GM23338 (cell line): ENCODE results near the gene CCNK. TPM values are rescaled to one million over a fixed set of nuclear protein-coding genes. Genes with fewer than 3 reads are reported as not detected.
A peak's percentile ranks its signal among the peaks of the same experiment; 100 is the strongest.

Experiments
- ATAC-seq: fragments of 200-7000 bp; cut with Tn5 transposase; 3 replicates; pipeline ENCODE4 v1.9.1; 2020
- DNase-seq: peaks from one replicate; pipeline ENCODE4 v3.0.0-alpha.2; 2015; ENCODE audit warnings: low spot score
- H2AFZ ChIP-seq: fragments of 200-600 bp; sonication (generic); 2 replicates; pipeline ENCODE4 v1.8.0; 2016; ENCODE audit warnings: antibody characterized with exemption, mild to moderate bottlenecking, moderate library complexity
- H3F3A ChIP-seq: fragments of 200-600 bp; sonication (generic); replicated peaks from 2 replicates; pipeline ENCODE4 v1.8.0; 2017; ENCODE audit warnings: antibody characterized with exemption, mixed run types, low read depth
- H3K27ac ChIP-seq: fragments of 200-600 bp; sonication (generic); 2 replicates; pipeline ENCODE4 v1.6.1; 2016; ENCODE audit warnings: low read depth
- H3K27me3 ChIP-seq: fragments of 200-600 bp; sonication (generic); 2 replicates; pipeline ENCODE4 v1.8.0; 2016; ENCODE audit warnings: mild to moderate bottlenecking, mixed run types, moderate library complexity; ENCODE audit not compliant: insufficient read depth
- H3K36me3 ChIP-seq: fragments of 200-600 bp; sonication (generic); 2 replicates; pipeline ENCODE4 v1.8.0; 2016; ENCODE audit warnings: mild to moderate bottlenecking; ENCODE audit not compliant: insufficient read depth
- H3K4me1 ChIP-seq: fragments of 200-600 bp; sonication (generic); 2 replicates; pipeline ENCODE4 v1.8.0; 2016; ENCODE audit warnings: mild to moderate bottlenecking, moderate library complexity; ENCODE audit not compliant: insufficient read depth
- H3K4me2 ChIP-seq: fragments of 200-600 bp; sonication (generic); 2 replicates; pipeline ENCODE4 v1.7.1; 2017; ENCODE audit warnings: mixed run types
- H3K4me3 ChIP-seq: fragments of 200-600 bp; sonication (generic); 2 replicates; pipeline ENCODE4 v1.6.1; 2016; ENCODE audit warnings: mixed run types
- H3K79me2 ChIP-seq: fragments of 200-600 bp; sonication (generic); replicated peaks from 2 replicates; pipeline ENCODE4 v1.8.0; 2017; ENCODE audit warnings: mild to moderate bottlenecking; ENCODE audit not compliant: insufficient read depth
- H3K9me2 ChIP-seq: fragments of 200-600 bp; sonication (generic); 2 replicates; pipeline ENCODE4 v1.8.0; 2017; ENCODE audit not compliant: insufficient read depth
- H4K20me1 ChIP-seq: fragments of 200-600 bp; sonication (generic); replicated peaks from 2 replicates; pipeline ENCODE4 v1.8.0; 2017; ENCODE audit warnings: mild to moderate bottlenecking; ENCODE audit not compliant: insufficient read depth
- H3K27ac Mint-ChIP-seq: 2 replicates; pipeline ENCODE4 v1.8.0; 2020; ENCODE audit warnings: inconsistent platforms, mild to moderate bottlenecking, moderate library complexity, mixed read lengths
- H3K27me3 Mint-ChIP-seq: 3 replicates; pipeline ENCODE4 v1.8.0; 2022; ENCODE audit warnings: low read depth, mild to moderate bottlenecking, moderate library complexity, mixed read lengths, inconsistent platforms; ENCODE audit not compliant: insufficient read depth, poor library complexity
- H3K36me3 Mint-ChIP-seq: 3 replicates; pipeline ENCODE4 v1.8.0; 2021; ENCODE audit warnings: low read depth, mild to moderate bottlenecking, inconsistent platforms, moderate library complexity, mixed read lengths
- H3K4me1 Mint-ChIP-seq: 3 replicates; pipeline ENCODE4 v1.8.0; 2020; ENCODE audit warnings: mild to moderate bottlenecking, inconsistent platforms, mixed read lengths
- H3K4me3 Mint-ChIP-seq: 3 replicates; pipeline ENCODE4 v1.8.0; 2021; ENCODE audit warnings: moderate library complexity, mild to moderate bottlenecking, inconsistent platforms, mixed read lengths
- H3K9me3 Mint-ChIP-seq: 3 replicates; pipeline ENCODE4 v1.8.0; 2020; ENCODE audit warnings: moderate library complexity, mild to moderate bottlenecking, inconsistent platforms, mixed read lengths
- CREB1 ChIP-seq: fragments of 250-450 bp; sonication (Bioruptor Pico); IDR thresholded peaks from 2 replicates; pipeline ENCODE4 v1.5.0; 2020; ENCODE audit warnings: low read depth, mild to moderate bottlenecking, moderate library complexity
- EZH2 ChIP-seq: fragments of 200-600 bp; sonication (generic); IDR thresholded peaks from one replicate; pipeline ENCODE4 v1.8.0; 2017; ENCODE audit warnings: antibody characterized with exemption, mild to moderate bottlenecking, low read depth; ENCODE audit not compliant: unreplicated experiment
- EZH2phosphoT487 ChIP-seq: fragments of 200-600 bp; sonication (generic); IDR thresholded peaks from one replicate; pipeline ENCODE4 v1.8.1; 2018; ENCODE audit warnings: antibody characterized with exemption; ENCODE audit not compliant: unreplicated experiment
- JUNB ChIP-seq: IDR thresholded peaks from one replicate; pipeline ENCODE4 v1.6.1; 2016; ENCODE audit warnings: antibody characterized with exemption; ENCODE audit not compliant: unreplicated experiment
- NANOG ChIP-seq: IDR thresholded peaks from 2 replicates; pipeline ENCODE4 v1.6.1; 2016; ENCODE audit warnings: antibody characterized with exemption, borderline replicate concordance
- POLR2AphosphoS5 ChIP-seq: IDR thresholded peaks from 2 replicates; pipeline ENCODE4 v1.6.1; 2016; ENCODE audit warnings: antibody characterized with exemption, low read depth
- STAT1 ChIP-seq: IDR thresholded peaks from one replicate; pipeline ENCODE4 v1.6.1; 2016; ENCODE audit warnings: antibody characterized with exemption; ENCODE audit not compliant: unreplicated experiment
- ZNF114 ChIP-seq: fragments of 250-450 bp; sonication (Bioruptor Pico); IDR thresholded peaks from 2 replicates; pipeline ENCODE4 v1.5.0; 2020; ENCODE audit warnings: mild to moderate bottlenecking, moderate library complexity
- ZNF331 ChIP-seq: fragments of 250-450 bp; sonication (Bioruptor Pico); IDR thresholded peaks from 2 replicates; pipeline ENCODE4 v1.5.0; 2020; ENCODE audit warnings: low read depth, mild to moderate bottlenecking, moderate library complexity
- polyA plus RNA-seq: library from polyadenylated mRNA; unstranded; fragments of >200 nt; fragmentation: Nextera tagmentation; extraction: Ambion mirVana; gene quantifications from 2 replicates; pipeline ENCODE4 v1.2.1, GENCODE V29; 2016
- total RNA-seq: library from RNA; depleted of rRNA; stranded (reverse); fragments of >200 nt; shearing (Covaris generic); gene quantifications from 2 replicates; pipeline ENCODE4 v1.2.3, GENCODE V29; 2014
- TF ChIP-seq, protein P1 (sequence below): fragments of 250-450 bp; sonication (Bioruptor Pico); IDR thresholded peaks from 2 replicates; pipeline ENCODE4 v1.5.0; 2020; ENCODE audit warnings: mild to moderate bottlenecking, moderate library complexity
- TF ChIP-seq, protein P2 (sequence below), 2 experiments: fragments of 200-600 bp in 1 of 2; sonication (generic) in 1 of 2; conservative IDR thresholded peaks; 2 replicates each; pipeline versions ENCODE4 v1.5.1 to v1.6.1; 2016 to 2017; ENCODE audit warnings: antibody characterized with exemption in 2 of 2, low read depth in 2 of 2, mild to moderate bottlenecking in 2 of 2, moderate library complexity in 1 of 2
- TF ChIP-seq, protein P3 (sequence below): IDR thresholded peaks from 2 replicates; pipeline ENCODE4 v1.6.1; 2016; ENCODE audit warnings: antibody characterized with exemption

CCNK gene
- total and polyA plus RNA-seq, 2 experiments from 2014 or later = 54.0 to 60.6 TPM

DNA sequence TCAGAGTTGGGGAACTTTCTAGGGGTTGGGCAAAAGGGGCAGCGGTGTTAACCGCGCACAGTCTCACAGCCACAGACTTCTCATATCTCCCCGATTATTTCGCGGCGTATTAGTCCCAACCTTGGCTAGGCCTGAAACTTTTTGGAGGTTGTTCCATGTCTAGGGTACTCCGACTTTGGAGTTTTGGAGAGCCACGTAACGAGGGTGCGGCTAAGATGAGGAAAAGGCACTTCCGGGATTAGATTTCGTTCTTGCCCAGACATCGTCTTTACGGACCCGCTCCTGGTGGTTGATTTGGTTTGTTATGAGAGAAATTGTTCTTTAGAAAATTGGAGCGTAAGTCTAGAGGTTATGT is 513 bp downstream of the CCNK start:
- TF ChIP-seq EZH2phosphoT487 (no peak), NANOG (no peak), POLR2AphosphoS5 (no peak), STAT1 (no peak), JUNB (no peak), EZH2 (no peak), ZNF114 (CRISPR knock-in tag) (no peak), ZNF331 (CRISPR knock-in tag) (no peak), CREB1 (CRISPR knock-in tag) (no peak)
- TF ChIP-seq, protein P1, sequence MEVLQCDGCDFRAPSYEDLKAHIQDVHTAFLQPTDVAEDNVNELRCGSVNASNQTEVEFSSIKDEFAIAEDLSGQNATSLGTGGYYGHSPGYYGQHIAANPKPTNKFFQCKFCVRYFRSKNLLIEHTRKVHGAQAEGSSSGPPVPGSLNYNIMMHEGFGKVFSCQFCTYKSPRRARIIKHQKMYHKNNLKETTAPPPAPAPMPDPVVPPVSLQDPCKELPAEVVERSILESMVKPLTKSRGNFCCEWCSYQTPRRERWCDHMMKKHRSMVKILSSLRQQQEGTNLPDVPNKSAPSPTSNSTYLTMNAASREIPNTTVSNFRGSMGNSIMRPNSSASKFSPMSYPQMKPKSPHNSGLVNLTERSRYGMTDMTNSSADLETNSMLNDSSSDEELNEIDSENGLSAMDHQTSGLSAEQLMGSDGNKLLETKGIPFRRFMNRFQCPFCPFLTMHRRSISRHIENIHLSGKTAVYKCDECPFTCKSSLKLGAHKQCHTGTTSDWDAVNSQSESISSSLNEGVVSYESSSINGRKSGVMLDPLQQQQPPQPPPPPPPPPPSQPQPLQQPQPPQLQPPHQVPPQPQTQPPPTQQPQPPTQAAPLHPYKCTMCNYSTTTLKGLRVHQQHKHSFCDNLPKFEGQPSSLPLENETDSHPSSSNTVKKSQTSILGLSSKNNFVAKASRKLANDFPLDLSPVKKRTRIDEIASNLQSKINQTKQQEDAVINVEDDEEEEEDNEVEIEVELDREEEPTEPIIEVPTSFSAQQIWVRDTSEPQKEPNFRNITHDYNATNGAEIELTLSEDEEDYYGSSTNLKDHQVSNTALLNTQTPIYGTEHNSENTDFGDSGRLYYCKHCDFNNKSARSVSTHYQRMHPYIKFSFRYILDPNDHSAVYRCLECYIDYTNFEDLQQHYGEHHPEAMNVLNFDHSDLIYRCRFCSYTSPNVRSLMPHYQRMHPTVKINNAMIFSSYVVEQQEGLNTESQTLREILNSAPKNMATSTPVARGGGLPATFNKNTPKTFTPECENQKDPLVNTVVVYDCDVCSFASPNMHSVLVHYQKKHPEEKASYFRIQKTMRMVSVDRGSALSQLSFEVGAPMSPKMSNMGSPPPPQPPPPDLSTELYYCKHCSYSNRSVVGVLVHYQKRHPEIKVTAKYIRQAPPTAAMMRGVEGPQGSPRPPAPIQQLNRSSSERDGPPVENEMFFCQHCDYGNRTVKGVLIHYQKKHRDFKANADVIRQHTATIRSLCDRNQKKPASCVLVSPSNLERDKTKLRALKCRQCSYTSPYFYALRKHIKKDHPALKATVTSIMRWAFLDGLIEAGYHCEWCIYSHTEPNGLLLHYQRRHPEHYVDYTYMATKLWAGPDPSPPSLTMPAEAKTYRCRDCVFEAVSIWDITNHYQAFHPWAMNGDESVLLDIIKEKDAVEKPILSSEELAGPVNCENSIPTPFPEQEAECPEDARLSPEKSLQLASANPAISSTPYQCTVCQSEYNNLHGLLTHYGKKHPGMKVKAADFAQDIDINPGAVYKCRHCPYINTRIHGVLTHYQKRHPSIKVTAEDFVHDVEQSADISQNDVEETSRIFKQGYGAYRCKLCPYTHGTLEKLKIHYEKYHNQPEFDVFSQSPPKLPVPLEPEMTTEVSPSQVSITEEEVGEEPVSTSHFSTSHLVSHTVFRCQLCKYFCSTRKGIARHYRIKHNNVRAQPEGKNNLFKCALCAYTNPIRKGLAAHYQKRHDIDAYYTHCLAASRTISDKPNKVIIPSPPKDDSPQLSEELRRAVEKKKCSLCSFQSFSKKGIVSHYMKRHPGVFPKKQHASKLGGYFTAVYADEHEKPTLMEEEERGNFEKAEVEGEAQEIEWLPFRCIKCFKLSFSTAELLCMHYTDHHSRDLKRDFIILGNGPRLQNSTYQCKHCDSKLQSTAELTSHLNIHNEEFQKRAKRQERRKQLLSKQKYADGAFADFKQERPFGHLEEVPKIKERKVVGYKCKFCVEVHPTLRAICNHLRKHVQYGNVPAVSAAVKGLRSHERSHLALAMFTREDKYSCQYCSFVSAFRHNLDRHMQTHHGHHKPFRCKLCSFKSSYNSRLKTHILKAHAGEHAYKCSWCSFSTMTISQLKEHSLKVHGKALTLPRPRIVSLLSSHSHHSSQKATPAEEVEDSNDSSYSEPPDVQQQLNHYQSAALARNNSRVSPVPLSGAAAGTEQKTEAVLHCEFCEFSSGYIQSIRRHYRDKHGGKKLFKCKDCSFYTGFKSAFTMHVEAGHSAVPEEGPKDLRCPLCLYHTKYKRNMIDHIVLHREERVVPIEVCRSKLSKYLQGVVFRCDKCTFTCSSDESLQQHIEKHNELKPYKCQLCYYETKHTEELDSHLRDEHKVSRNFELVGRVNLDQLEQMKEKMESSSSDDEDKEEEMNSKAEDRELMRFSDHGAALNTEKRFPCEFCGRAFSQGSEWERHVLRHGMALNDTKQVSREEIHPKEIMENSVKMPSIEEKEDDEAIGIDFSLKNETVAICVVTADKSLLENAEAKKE (CRISPR knock-in tag) = no peak
- TF ChIP-seq, protein P2, sequence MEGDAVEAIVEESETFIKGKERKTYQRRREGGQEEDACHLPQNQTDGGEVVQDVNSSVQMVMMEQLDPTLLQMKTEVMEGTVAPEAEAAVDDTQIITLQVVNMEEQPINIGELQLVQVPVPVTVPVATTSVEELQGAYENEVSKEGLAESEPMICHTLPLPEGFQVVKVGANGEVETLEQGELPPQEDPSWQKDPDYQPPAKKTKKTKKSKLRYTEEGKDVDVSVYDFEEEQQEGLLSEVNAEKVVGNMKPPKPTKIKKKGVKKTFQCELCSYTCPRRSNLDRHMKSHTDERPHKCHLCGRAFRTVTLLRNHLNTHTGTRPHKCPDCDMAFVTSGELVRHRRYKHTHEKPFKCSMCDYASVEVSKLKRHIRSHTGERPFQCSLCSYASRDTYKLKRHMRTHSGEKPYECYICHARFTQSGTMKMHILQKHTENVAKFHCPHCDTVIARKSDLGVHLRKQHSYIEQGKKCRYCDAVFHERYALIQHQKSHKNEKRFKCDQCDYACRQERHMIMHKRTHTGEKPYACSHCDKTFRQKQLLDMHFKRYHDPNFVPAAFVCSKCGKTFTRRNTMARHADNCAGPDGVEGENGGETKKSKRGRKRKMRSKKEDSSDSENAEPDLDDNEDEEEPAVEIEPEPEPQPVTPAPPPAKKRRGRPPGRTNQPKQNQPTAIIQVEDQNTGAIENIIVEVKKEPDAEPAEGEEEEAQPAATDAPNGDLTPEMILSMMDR (conservative IDR thresholded peaks at IDR 0.05; ENCODE audit: low read depth in 2 of 2) = no peak
- TF ChIP-seq, protein P3, sequence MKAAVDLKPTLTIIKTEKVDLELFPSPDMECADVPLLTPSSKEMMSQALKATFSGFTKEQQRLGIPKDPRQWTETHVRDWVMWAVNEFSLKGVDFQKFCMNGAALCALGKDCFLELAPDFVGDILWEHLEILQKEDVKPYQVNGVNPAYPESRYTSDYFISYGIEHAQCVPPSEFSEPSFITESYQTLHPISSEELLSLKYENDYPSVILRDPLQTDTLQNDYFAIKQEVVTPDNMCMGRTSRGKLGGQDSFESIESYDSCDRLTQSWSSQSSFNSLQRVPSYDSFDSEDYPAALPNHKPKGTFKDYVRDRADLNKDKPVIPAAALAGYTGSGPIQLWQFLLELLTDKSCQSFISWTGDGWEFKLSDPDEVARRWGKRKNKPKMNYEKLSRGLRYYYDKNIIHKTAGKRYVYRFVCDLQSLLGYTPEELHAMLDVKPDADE = no peak
- H3K4me2 ChIP-seq = peak overlapping the region; percentile 98
- no peak for ATAC-seq
- H3K4me1 Mint-ChIP-seq = peaks cover 22% of the 10 kb centered on the region
- no peaks in the 10 kb centered on the region for H3K9me2 ChIP-seq
- no peaks in the 10 kb centered on the region for H3K36me3 ChIP-seq
- peak overlapping the region; percentile 90 for H3K27ac ChIP-seq
- H3K36me3 Mint-ChIP-seq = no peaks in the 10 kb centered on the region; the same call in 2 of the 3 replicates
- peaks cover 69% of the 10 kb centered on the region for H4K20me1 ChIP-seq
- peak overlapping the region; percentile 92 for H3K4me3 ChIP-seq
- peak; percentile 33 for DNase-seq
- peak overlapping the region; percentile 99 for H3K27ac Mint-ChIP-seq
- H3K9me3 Mint-ChIP-seq = no peaks in the 10 kb centered on the region
- peaks cover 13% of the 10 kb centered on the region for H3K27me3 Mint-ChIP-seq
- peaks cover 15% of the 10 kb centered on the region for H3K4me1 ChIP-seq
- H3F3A ChIP-seq = 0 out of 2 replicates have a peak, but pooled peaks cover 6% of the 10 kb centered on the region
- H3K27me3 ChIP-seq = no peaks in the 10 kb centered on the region
- peak overlapping the region; percentile 98 for H3K4me3 Mint-ChIP-seq
- H3K79me2 ChIP-seq = peaks cover 87% of the 10 kb centered on the region
- peak overlapping the region; percentile 54; the same call in 1 of the 2 replicates for H2AFZ ChIP-seq
